Activated CD4-positive, alpha-beta T cell treated with anti-CD3 and anti-CD28 coated beads, Interleukin-2, amount 10 ng/mL, durations not matched to agents 24 days and 14 days (primary cell): Measurements from ENCODE around the gene RAB33A. TPM values are rescaled to one million over a fixed set of nuclear protein-coding genes. Genes with fewer than 3 reads are reported as not detected.
"Not testable (repeated sequence)": the region's sequence is repeated elsewhere in the genome, so short reads cannot be mapped to it uniquely, and the experiment has no call there.

Source experiments
- DNase-seq: peaks from one replicate; pipeline ENCODE4 v3.0.0; 2022
- H3K27ac Mint-ChIP-seq: one replicate; pipeline ENCODE4 v1.8.0; 2022; ENCODE audit warnings: mild to moderate bottlenecking, mixed read lengths
- H3K27me3 Mint-ChIP-seq: one replicate; pipeline ENCODE4 v1.8.0; 2022; ENCODE audit warnings: mixed read lengths
- H3K36me3 Mint-ChIP-seq: one replicate; pipeline ENCODE4 v1.8.0; 2022; ENCODE audit warnings: low read depth, mild to moderate bottlenecking, mixed read lengths
- H3K4me1 Mint-ChIP-seq: one replicate; pipeline ENCODE4 v1.8.0; 2021; ENCODE audit warnings: mixed read lengths
- H3K4me3 Mint-ChIP-seq: one replicate; pipeline ENCODE4 v1.8.0; 2022; ENCODE audit warnings: mild to moderate bottlenecking, moderate library complexity, mixed read lengths
- H3K9me3 Mint-ChIP-seq: one replicate; pipeline ENCODE4 v1.8.0; 2021; ENCODE audit warnings: mixed read lengths
- intact Hi-C: fragments of 100-400 bp; cut with micrococcal nuclease; formaldehyde crosslinking; loops from one replicate; pipeline ENCODE4 v1.15.1; 2023
- total RNA-seq: library from RNA; stranded (reverse); gene quantifications from 2 replicates; pipeline ENCODE4 v1.2.3, GENCODE V29; 2022

Gene RAB33A
- total RNA-seq, 1 donor from 2014 or later: 20.6 TPM

- Mint-ChIP-seq H3K4me1 (no peaks in the 10 kb centered on the region), H3K27me3 (no peaks in the 10 kb centered on the region), H3K36me3 (peaks cover 8% of the 10 kb centered on the region), H3K9me3 (no peaks in the 10 kb centered on the region), H3K27ac (no peak overlapping the region), H3K4me3 (no peak overlapping the region)
- no peak for DNase-seq
- intact Hi-C loops: no loop called here
Observed at GRCh38 chrX:130224810-130225209, 53.0 kb downstream of the RAB33A start.

- no peak overlapping the region for H3K4me3 Mint-ChIP-seq
Observed at GRCh38 chrX:130228871-130229270, 57.1 kb downstream of the RAB33A start.

GRCh38 chrX:130231184-130231583 is 59.4 kb downstream of the RAB33A start:
- peaks cover 20% of the 10 kb centered on the region for H3K36me3 Mint-ChIP-seq
- H3K27ac Mint-ChIP-seq, intact Hi-C loops, H3K4me1 Mint-ChIP-seq, H3K27me3 Mint-ChIP-seq, H3K4me3 Mint-ChIP-seq, H3K9me3 Mint-ChIP-seq, DNase-seq: not testable (repeated sequence)

More at GRCh38 chrX:130228871-130229270, 57.1 kb downstream of the RAB33A start:
- Mint-ChIP-seq H3K36me3 (peaks cover 14% of the 10 kb centered on the region), H3K4me1 (no peaks in the 10 kb centered on the region), H3K27me3 (no peaks in the 10 kb centered on the region), H3K9me3 (no peaks in the 10 kb centered on the region), H3K27ac (no peak overlapping the region)
- intact Hi-C loops: no loop called here
- no peak for DNase-seq

Other genes starting within 250 kb of the RAB33A start
- gene BCORL1, start 189.3 kb upstream of the RAB33A start, total RNA-seq: 8.0 and 9.2 TPM in 2 replicates
- 27.4 and 29.5 TPM in 2 replicates for gene ELF4, start 61.5 kb upstream of the RAB33A start, total RNA-seq
- 44.4 and 47.7 TPM in 2 replicates for gene AIFM1, start 6.1 kb upstream of the RAB33A start, total RNA-seq
- gene ZNF280C, start 96.9 kb downstream of the RAB33A start, total RNA-seq: 6.0 and 7.5 TPM in 2 replicates
- 9.1 and 11.9 TPM in 2 replicates for gene SLC25A14, start 168.0 kb downstream of the RAB33A start, total RNA-seq
- not detected in 2 replicates for gene GPR119, start 213.7 kb downstream of the RAB33A start, total RNA-seq
- 27.4 and 28.1 TPM in 2 replicates for gene RBMX2, start 230.0 kb downstream of the RAB33A start, total RNA-seq